ENCODE results near the gene GATA3. TPM values are rescaled to one million over a fixed set of nuclear protein-coding genes. Genes with fewer than 3 reads are reported as not detected.

GATA3 gene
- polyA plus RNA-seq, 4 donors = 0.37 to 0.84 (median 0.63) TPM

DNA sequence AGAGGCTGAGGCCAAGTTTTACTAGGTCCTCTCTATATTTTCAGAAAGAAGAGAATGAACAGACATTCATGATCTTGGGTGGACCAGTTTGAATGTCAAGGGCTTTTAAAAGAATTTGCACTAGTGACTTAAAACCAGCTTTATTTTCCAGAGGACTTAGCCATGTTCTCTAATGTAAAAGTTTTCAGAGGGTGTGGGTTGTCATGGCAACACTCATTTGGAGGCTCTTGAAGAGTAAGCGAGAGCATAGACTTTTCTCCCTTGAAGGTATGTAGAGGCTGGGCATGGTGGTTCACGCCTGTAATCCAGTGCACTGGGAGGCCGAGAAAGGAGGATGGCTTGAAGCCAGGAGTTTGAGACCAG, 61.1 kb downstream of the GATA3 start:
- Histone ChIP-seq H3K4me3 (ENCODE audit: low read depth in 1 of 3, low read length in 3 of 3) (no peak overlapping the region), H3K4me1 (ENCODE audit: control insufficient read depth in 3 of 3, insufficient read depth in 2 of 3, low read depth in 1 of 3, low read length in 2 of 3) (no peaks in the 10 kb centered on the region), H3K27ac (ENCODE audit: low read depth in 1 of 3, low read length in 2 of 3) (no peak overlapping the region), H3K27me3 (ENCODE audit: control insufficient read depth in 3 of 3, insufficient read depth in 3 of 3, low read length in 3 of 3) (peaks cover 0 to 2% (median 0%) of the 10 kb centered on the region in 3 donors), H3K9me3 (ENCODE audit: control insufficient read depth in 2 of 2, insufficient read depth in 1 of 2, low read depth in 1 of 2, low read length in 1 of 2) (no peaks in the 10 kb centered on the region), H3K36me3 (ENCODE audit: control insufficient read depth in 3 of 3, insufficient read depth in 2 of 3, low read depth in 1 of 3, low read length in 3 of 3) (no peaks in the 10 kb centered on the region)
- 90 to 92% (median 90%) methylated on average over 3 of the region's 3 CpGs for WGBS, 3 donors
- FAIRE-seq = no peak
- DNase-seq = no peak

DNA sequence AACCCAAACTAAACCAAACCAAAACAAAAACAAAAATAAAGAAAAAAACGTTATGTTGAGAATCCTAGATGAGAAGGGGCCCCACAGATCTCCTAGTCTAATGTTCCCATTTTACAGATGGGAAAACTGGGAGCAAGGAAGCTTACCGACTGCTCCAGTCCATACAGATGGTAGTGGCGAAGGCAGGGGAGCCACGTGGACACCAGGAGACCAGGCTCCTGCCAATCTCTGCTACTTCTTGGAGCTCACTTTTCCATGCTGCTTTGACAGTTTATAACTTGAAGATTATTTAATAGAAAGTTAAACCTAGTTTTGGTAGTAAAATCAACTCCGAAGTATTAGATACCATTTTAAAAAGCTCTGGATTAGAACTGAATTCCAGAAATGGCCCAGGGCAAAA, 62.0 kb downstream of the GATA3 start:
- Histone ChIP-seq H3K4me1 (ENCODE audit: control insufficient read depth in 3 of 3, insufficient read depth in 2 of 3, low read depth in 1 of 3, low read length in 2 of 3) (no peaks in the 10 kb centered on the region), H3K27me3 (ENCODE audit: control insufficient read depth in 3 of 3, insufficient read depth in 3 of 3, low read length in 3 of 3) (peaks cover 0 to 2% (median 0%) of the 10 kb centered on the region in 3 donors), H3K36me3 (ENCODE audit: control insufficient read depth in 3 of 3, insufficient read depth in 2 of 3, low read depth in 1 of 3, low read length in 3 of 3) (no peaks in the 10 kb centered on the region), H3K9me3 (ENCODE audit: control insufficient read depth in 2 of 2, insufficient read depth in 1 of 2, low read depth in 1 of 2, low read length in 1 of 2) (no peaks in the 10 kb centered on the region), H3K27ac (ENCODE audit: low read depth in 1 of 3, low read length in 2 of 3) (no peak overlapping the region), H3K4me3 (ENCODE audit: low read depth in 1 of 3, low read length in 3 of 3) (no peak overlapping the region)
- 54 to 74% (median 71%) methylated on average over 5 of the region's 5 CpGs for WGBS, 3 donors
- FAIRE-seq (no peak), DNase-seq (no peak)

DNA sequence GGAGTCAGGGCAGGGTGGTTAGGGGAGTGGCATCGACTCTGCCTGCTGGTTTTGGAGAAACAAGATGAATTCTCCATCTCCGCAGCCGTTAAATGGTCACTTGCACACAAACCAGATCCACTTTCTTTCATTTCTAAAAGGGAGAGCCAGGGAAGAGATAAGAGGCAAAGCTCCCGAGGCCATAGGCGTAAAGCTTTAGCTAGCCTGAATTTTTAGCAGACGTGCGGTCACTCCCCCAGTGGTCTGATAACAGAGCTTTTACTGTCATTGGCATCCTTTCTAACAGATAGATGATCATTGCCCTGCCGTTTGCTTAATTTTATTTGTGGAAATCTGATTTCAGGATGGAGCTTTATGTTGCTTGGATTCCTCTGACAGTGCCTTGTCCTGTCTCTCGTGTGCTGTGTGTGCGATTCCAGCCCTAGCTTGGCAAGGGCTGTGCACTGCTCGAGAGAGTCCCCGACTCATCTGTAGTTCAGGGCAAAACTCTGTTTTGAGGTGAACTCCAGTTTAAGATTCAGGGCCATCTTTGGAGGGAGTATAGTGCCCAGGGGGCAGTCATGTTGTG, 62.5 kb downstream of the GATA3 start:
- DNase-seq = no peak
- FAIRE-seq = no peak
- WGBS, 3 donors = 55 to 60% (median 60%) methylated on average over 12 of the region's 12 CpGs

DNA sequence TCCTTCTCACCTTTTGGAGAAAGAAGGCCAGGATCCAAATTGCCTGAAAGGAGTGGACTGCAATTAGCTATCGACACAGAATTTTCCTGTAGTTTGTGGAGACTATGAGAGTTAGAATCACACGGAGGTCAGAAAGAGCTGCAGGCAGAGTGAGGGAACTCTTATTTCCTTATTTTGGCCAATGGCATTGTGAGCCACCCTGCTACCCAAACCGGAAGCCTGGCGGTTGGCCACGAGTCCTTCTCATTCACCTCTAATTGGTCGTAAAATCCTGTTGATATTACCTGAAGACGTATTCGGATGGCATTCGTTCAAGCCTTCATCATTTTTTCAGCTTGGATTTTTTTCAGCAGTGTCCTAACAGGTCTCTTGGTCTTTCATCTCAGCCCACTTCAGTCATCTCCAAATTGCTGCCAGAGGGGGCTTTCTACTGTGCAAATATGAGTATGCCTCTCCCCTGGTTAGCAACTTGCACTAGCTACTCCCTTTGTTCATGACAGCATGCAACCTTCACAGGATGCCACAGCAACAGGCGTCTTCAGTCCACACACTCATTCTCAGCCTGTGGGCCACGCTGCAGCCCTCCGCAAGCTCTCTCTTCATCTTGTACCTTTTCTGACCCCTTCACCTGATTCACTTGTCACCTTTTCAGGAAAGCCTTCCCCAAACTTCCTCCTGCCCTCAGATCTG, 66.9 kb downstream of the GATA3 start:
- Histone ChIP-seq H3K27me3 (ENCODE audit: control insufficient read depth in 3 of 3, insufficient read depth in 3 of 3, low read length in 3 of 3) (peaks cover 0 to 4% (median 0%) of the 10 kb centered on the region in 3 donors), H3K9me3 (ENCODE audit: control insufficient read depth in 2 of 2, insufficient read depth in 1 of 2, low read depth in 1 of 2, low read length in 1 of 2) (no peaks in the 10 kb centered on the region), H3K4me1 (ENCODE audit: control insufficient read depth in 3 of 3, insufficient read depth in 2 of 3, low read depth in 1 of 3, low read length in 2 of 3) (no peaks in the 10 kb centered on the region), H3K27ac (ENCODE audit: low read depth in 1 of 3, low read length in 2 of 3) (no peak overlapping the region), H3K36me3 (ENCODE audit: control insufficient read depth in 3 of 3, insufficient read depth in 2 of 3, low read depth in 1 of 3, low read length in 3 of 3) (no peaks in the 10 kb centered on the region), H3K4me3 (ENCODE audit: low read depth in 1 of 3, low read length in 3 of 3) (no peak overlapping the region)
- no peak for DNase-seq
- 66 to 76% (median 73%) methylated on average over 12 of the region's 12 CpGs for WGBS, 3 donors
- no peak for FAIRE-seq

More for the DNA sequence above, 62.5 kb downstream of the GATA3 start:
- Histone ChIP-seq H3K27ac (ENCODE audit: low read depth in 1 of 3, low read length in 2 of 3) (no peak overlapping the region), H3K9me3 (ENCODE audit: control insufficient read depth in 2 of 2, insufficient read depth in 1 of 2, low read depth in 1 of 2, low read length in 1 of 2) (no peaks in the 10 kb centered on the region), H3K4me1 (ENCODE audit: control insufficient read depth in 3 of 3, insufficient read depth in 2 of 3, low read depth in 1 of 3, low read length in 2 of 3) (no peaks in the 10 kb centered on the region), H3K36me3 (ENCODE audit: control insufficient read depth in 3 of 3, insufficient read depth in 2 of 3, low read depth in 1 of 3, low read length in 3 of 3) (no peaks in the 10 kb centered on the region), H3K4me3 (ENCODE audit: low read depth in 1 of 3, low read length in 3 of 3) (no peak overlapping the region), H3K27me3 (ENCODE audit: control insufficient read depth in 3 of 3, insufficient read depth in 3 of 3, low read length in 3 of 3) (peaks cover 0 to 2% (median 0%) of the 10 kb centered on the region in 3 donors)

DNA sequence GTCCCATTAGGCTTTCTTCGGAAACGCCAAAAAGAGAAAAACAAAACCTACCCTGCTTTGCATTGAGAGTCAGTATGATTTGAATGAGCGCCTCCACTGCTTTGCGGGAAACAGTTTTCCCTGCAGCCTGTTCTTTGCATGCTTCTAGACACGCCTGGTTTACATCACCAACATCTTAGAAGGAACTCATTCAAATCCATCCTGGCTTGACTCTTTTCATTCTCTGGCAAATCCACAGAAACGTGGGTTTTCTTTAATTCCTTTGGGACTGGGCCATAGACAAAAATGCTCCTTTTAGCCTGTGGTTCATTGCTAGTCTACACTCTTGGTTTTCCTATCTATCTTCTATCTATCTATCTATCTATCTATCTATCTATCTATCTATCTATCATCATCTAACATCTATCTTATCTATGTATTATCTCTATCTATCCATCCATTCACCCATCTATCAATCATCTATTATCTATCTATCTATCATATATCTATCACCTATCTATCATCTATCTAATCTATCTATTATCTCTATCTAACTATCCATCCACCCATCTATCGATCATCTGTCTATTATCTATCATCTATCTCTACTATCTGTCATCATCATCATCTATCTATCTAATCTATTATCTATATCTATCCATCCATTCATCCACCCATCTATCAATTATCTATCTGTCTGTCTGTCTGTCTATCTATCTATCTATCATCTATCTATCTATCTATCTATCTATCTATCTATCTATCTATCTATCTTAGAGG, 68.3 kb downstream of the GATA3 start:
- Histone ChIP-seq H3K36me3 (ENCODE audit: control insufficient read depth in 3 of 3, insufficient read depth in 2 of 3, low read depth in 1 of 3, low read length in 3 of 3) (no peaks in the 10 kb centered on the region), H3K4me1 (ENCODE audit: control insufficient read depth in 3 of 3, insufficient read depth in 2 of 3, low read depth in 1 of 3, low read length in 2 of 3) (no peaks in the 10 kb centered on the region), H3K27me3 (ENCODE audit: control insufficient read depth in 3 of 3, insufficient read depth in 3 of 3, low read length in 3 of 3) (peaks cover 0 to 2% (median 0%) of the 10 kb centered on the region in 3 donors), H3K4me3 (ENCODE audit: low read depth in 1 of 3, low read length in 3 of 3) (no peak overlapping the region), H3K27ac (ENCODE audit: low read depth in 1 of 3, low read length in 2 of 3) (no peak overlapping the region), H3K9me3 (ENCODE audit: control insufficient read depth in 2 of 2, insufficient read depth in 1 of 2, low read depth in 1 of 2, low read length in 1 of 2) (no peaks in the 10 kb centered on the region)
- DNase-seq = no peak
- no peak for FAIRE-seq
- 84 to 89% (median 88%) methylated on average over 7 of the region's 7 CpGs for WGBS, 3 donors

DNA sequence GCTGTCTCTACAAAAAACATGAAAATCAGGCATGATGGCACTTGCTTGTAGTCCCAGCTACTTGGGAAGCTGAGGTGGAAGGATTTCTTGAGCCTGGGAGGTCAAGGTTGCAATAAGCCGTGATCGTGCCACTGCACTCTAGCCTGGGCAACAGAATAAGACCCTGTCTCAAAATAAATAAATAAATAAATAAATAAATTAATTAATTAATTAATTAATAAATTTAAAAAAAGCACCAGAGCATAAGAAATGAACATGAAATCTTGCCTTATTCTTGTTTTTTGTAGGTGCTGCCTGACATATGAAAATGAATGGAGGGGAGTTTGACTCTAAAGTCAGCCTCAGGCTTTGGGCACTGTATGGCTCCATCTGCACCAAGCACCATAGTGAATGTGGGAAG, 69.9 kb downstream of the GATA3 start:
- DNase-seq = no peak
- FAIRE-seq = no peak
- H3K4me3 ChIP-seq (ENCODE audit: low read depth in 1 of 3, low read length in 3 of 3) = no peak overlapping the region
- H3K4me1 ChIP-seq (ENCODE audit: control insufficient read depth in 3 of 3, insufficient read depth in 2 of 3, low read depth in 1 of 3, low read length in 2 of 3) = no peaks in the 10 kb centered on the region
- peaks cover 0 to 2% (median 0%) of the 10 kb centered on the region in 3 donors for H3K27me3 ChIP-seq (ENCODE audit: control insufficient read depth in 3 of 3, insufficient read depth in 3 of 3, low read length in 3 of 3)
- no peaks in the 10 kb centered on the region for H3K36me3 ChIP-seq (ENCODE audit: control insufficient read depth in 3 of 3, insufficient read depth in 2 of 3, low read depth in 1 of 3, low read length in 3 of 3)
- 84 to 93% (median 89%) methylated on average over 2 of the region's 2 CpGs for WGBS, 3 donors
- no peaks in the 10 kb centered on the region for H3K9me3 ChIP-seq (ENCODE audit: control insufficient read depth in 2 of 2, insufficient read depth in 1 of 2, low read depth in 1 of 2, low read length in 1 of 2)
- no peak overlapping the region for H3K27ac ChIP-seq (ENCODE audit: low read depth in 1 of 3, low read length in 2 of 3)

Other genes starting within 250 kb of the GATA3 start
- 1 to 10 TPM; 3.4 to 5.4 (median 4.5) TPM for gene TAF3, start 236.2 kb upstream of the GATA3 start, polyA plus RNA-seq

Data from small intestine (tissue), 7 donors.